Loucy (cell line): Measurements from ENCODE around the gene CNNM1.

Source experiments
- H2AFZ ChIP-seq: fragments of 200-600 bp; sonication (generic); 2 replicates; pipeline ENCODE4 v1.6.0; 2016; ENCODE audit warnings: antibody characterized with exemption, mild to moderate bottlenecking, low read length, moderate library complexity
- H3F3A ChIP-seq: fragments of 200-600 bp; 2 replicates; pipeline ENCODE4 v1.6.0; 2016; ENCODE audit warnings: antibody characterized with exemption, low read depth, mild to moderate bottlenecking
- H3K27me3 ChIP-seq: fragments of 200-600 bp; sonication (generic); 2 replicates; pipeline ENCODE4 v1.6.1; 2014; ENCODE audit warnings: low read length, mild to moderate bottlenecking; ENCODE audit not compliant: insufficient read depth, poor library complexity, severe bottlenecking
- H3K36me3 ChIP-seq: fragments of 200-600 bp; sonication (generic); 2 replicates; pipeline ENCODE4 v1.6.1; 2016; ENCODE audit warnings: low read length; ENCODE audit not compliant: insufficient read depth
- H3K4me1 ChIP-seq: fragments of 200-600 bp; sonication (generic); 2 replicates; pipeline ENCODE4 v1.5.1; 2014; ENCODE audit warnings: low read length, mild to moderate bottlenecking; ENCODE audit not compliant: insufficient read depth, poor library complexity, severe bottlenecking
- H3K4me2 ChIP-seq: fragments of 200-600 bp; sonication (generic); 2 replicates; pipeline ENCODE4 v1.6.0; 2014; ENCODE audit warnings: antibody characterized with exemption, low read length, low read depth, mild to moderate bottlenecking; ENCODE audit not compliant: poor library complexity, severe bottlenecking
- H3K4me3 ChIP-seq: fragments of 200-600 bp; sonication (generic); 2 replicates; pipeline ENCODE4 v1.5.1; 2014; ENCODE audit warnings: low read length, mild to moderate bottlenecking, mixed read lengths; ENCODE audit not compliant: poor library complexity, severe bottlenecking
- H3K79me2 ChIP-seq: fragments of 200-600 bp; sonication (generic); 2 replicates; pipeline ENCODE4 v1.6.1; 2014; ENCODE audit warnings: low read length; ENCODE audit not compliant: insufficient read depth
- H3K9ac ChIP-seq: fragments of 200-600 bp; sonication (generic); 2 replicates; pipeline ENCODE4 v1.6.0; 2014; ENCODE audit warnings: mild to moderate bottlenecking, low read depth, low read length, moderate library complexity; ENCODE audit not compliant: poor library complexity, severe bottlenecking
- H3K9me2 ChIP-seq: fragments of 200-600 bp; sonication (generic); replicated peaks from 2 replicates; pipeline ENCODE4 v1.6.1; 2016; ENCODE audit warnings: low read depth, low read length, mixed read lengths
- H3K9me3 ChIP-seq: fragments of 200-600 bp; sonication (generic); 2 replicates; pipeline ENCODE4 v1.6.1; 2014; ENCODE audit warnings: mild to moderate bottlenecking, antibody characterized with exemption, low read length, low read depth; ENCODE audit not compliant: insufficient read depth
- H4K20me1 ChIP-seq: fragments of 200-600 bp; sonication (generic); 2 replicates; pipeline ENCODE4 v1.6.0; 2014; ENCODE audit warnings: antibody characterized with exemption, low read length, mild to moderate bottlenecking; ENCODE audit not compliant: insufficient read depth, poor library complexity, severe bottlenecking
- EZH2phosphoT487 ChIP-seq: fragments of 200-600 bp; IDR thresholded peaks from 2 replicates; pipeline ENCODE4 v1.6.1; 2018; ENCODE audit warnings: antibody characterized with exemption, mild to moderate bottlenecking, moderate library complexity, borderline replicate concordance
- TF ChIP-seq, protein P1 (sequence below): fragments of 200-600 bp; sonication (generic); conservative IDR thresholded peaks from 2 replicates; pipeline ENCODE4 v1.5.1; 2014; ENCODE audit warnings: mild to moderate bottlenecking, antibody characterized with exemption, low read length

The CNNM1 gene

DNA sequence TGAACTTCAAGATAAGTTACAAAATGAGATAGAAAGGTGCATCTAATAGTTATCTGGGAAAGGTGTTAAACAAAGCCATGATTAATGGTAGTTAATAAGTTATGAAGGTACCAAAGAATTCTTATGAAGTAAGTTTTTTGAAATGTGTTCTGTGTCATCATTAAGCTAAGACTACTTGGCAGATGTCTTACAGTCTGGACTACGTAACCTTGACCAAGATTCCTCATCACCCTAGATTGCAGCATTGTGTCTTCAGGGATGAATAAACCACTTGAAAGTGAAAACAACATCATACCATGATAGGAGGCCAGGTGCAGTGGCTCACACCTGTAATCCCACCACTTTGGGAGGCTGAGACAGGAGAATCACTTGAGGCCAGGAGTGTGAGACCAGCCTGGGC, 53.0 kb downstream of the CNNM1 start:
- H3K9me2 ChIP-seq, result no peaks in the 10 kb centered on the region
- H3K4me3 ChIP-seq, result no peak overlapping the region
- H3K27me3 ChIP-seq, result no peaks in the 10 kb centered on the region
- H3F3A ChIP-seq, result no peaks in the 10 kb centered on the region
- no peaks in the 10 kb centered on the region for H4K20me1 ChIP-seq
- H3K36me3 ChIP-seq, result no peaks in the 10 kb centered on the region
- no peak for TF ChIP-seq EZH2phosphoT487
- TF ChIP-seq, protein P1, sequence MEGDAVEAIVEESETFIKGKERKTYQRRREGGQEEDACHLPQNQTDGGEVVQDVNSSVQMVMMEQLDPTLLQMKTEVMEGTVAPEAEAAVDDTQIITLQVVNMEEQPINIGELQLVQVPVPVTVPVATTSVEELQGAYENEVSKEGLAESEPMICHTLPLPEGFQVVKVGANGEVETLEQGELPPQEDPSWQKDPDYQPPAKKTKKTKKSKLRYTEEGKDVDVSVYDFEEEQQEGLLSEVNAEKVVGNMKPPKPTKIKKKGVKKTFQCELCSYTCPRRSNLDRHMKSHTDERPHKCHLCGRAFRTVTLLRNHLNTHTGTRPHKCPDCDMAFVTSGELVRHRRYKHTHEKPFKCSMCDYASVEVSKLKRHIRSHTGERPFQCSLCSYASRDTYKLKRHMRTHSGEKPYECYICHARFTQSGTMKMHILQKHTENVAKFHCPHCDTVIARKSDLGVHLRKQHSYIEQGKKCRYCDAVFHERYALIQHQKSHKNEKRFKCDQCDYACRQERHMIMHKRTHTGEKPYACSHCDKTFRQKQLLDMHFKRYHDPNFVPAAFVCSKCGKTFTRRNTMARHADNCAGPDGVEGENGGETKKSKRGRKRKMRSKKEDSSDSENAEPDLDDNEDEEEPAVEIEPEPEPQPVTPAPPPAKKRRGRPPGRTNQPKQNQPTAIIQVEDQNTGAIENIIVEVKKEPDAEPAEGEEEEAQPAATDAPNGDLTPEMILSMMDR, result no peak
- no peak overlapping the region for H3K4me2 ChIP-seq
- H3K79me2 ChIP-seq, result no peaks in the 10 kb centered on the region
- no peak overlapping the region for H2AFZ ChIP-seq
- no peaks in the 10 kb centered on the region for H3K4me1 ChIP-seq
- H3K9ac ChIP-seq, result no peak overlapping the region
- no peaks in the 10 kb centered on the region for H3K9me3 ChIP-seq

DNA sequence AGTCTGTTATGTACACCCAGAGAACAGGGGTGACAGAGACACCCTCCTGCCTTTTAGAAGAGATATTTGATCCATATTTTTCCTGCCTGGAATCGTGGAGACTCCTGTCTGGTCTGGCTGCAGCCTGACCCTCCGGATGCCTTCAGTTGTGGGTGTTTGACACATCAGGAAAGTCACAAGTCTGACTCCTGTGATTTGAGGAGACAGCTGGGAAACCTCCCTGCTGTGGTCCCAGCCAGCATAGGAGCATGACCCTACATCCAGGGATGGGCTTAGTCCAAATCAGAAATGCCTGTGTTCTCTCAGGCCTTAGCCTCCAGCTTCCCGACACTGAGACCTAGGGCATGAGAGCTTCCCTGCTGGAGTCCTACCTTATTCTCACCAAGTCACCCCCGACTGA, 57.9 kb downstream of the CNNM1 start:
- no peaks in the 10 kb centered on the region for H3F3A ChIP-seq
- H3K9ac ChIP-seq, result no peak overlapping the region
- H3K9me3 ChIP-seq, result no peaks in the 10 kb centered on the region
- no peaks in the 10 kb centered on the region for H3K4me1 ChIP-seq
- no peaks in the 10 kb centered on the region for H3K36me3 ChIP-seq
- no peaks in the 10 kb centered on the region for H3K9me2 ChIP-seq
- no peaks in the 10 kb centered on the region for H4K20me1 ChIP-seq
- no peak for TF ChIP-seq EZH2phosphoT487
- TF ChIP-seq, protein P1, result no peak
- H2AFZ ChIP-seq, result no peak overlapping the region
- H3K27me3 ChIP-seq, result no peaks in the 10 kb centered on the region
- no peaks in the 10 kb centered on the region for H3K79me2 ChIP-seq
- no peak overlapping the region for H3K4me3 ChIP-seq
- no peak overlapping the region for H3K4me2 ChIP-seq

DNA sequence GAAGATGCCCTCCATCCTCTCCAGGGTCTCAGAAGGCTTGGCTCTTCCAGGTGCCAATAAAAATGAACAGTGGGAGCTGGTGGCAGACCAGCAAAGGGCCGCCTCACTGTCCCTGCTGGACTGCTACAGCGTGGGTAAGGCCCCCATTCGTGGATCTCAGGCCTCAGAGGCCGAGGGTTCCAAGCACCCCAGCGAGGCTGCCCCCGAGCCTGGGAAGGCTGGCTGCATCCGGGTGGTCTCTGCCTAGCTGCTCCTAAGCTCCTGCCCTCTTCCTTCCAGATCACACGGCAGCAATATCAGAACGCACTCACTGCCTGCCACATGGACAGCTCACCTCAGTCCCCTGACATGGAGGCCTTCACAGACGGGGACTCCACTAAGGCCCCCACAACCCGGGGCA, 58.4 kb downstream of the CNNM1 start:
- H3K79me2 ChIP-seq, result no peaks in the 10 kb centered on the region
- H3F3A ChIP-seq, result no peaks in the 10 kb centered on the region
- H3K9me3 ChIP-seq, result no peaks in the 10 kb centered on the region
- no peaks in the 10 kb centered on the region for H4K20me1 ChIP-seq
- TF ChIP-seq EZH2phosphoT487, result no peak
- TF ChIP-seq, protein P1, result no peak
- no peaks in the 10 kb centered on the region for H3K9me2 ChIP-seq
- no peaks in the 10 kb centered on the region for H3K4me1 ChIP-seq
- no peaks in the 10 kb centered on the region for H3K27me3 ChIP-seq
- no peaks in the 10 kb centered on the region for H3K36me3 ChIP-seq
- H3K4me3 ChIP-seq, result no peak overlapping the region
- no peak overlapping the region for H3K4me2 ChIP-seq
- no peak overlapping the region for H2AFZ ChIP-seq
- H3K9ac ChIP-seq, result no peak overlapping the region
